MM.1S (cell line): Measurements from ENCODE around the gene SH3BP4.
"Not testable (repeated sequence)": the region's sequence is repeated elsewhere in the genome, so short reads cannot be mapped to it uniquely, and the experiment has no call there.

Experiments
- CTCF ChIP-seq: fragments of 300-600 bp; sonication (generic); IDR thresholded peaks from 2 replicates; pipeline ENCODE4 v1.5.1; 2016; ENCODE audit warnings: antibody characterized with exemption, low read length, mixed read lengths
- EZH2 ChIP-seq: fragments of 300-600 bp; sonication (generic); optimal IDR thresholded peaks from 2 replicates; pipeline ENCODE3; 2017; ENCODE audit warnings: low read depth, mild to moderate bottlenecking, antibody characterized with exemption, low read length, mixed read lengths
- EZH2phosphoT487 ChIP-seq: fragments of 300-600 bp; sonication (generic); IDR thresholded peaks from 2 replicates; pipeline ENCODE4 v1.6.1; 2018; ENCODE audit warnings: antibody characterized with exemption, low read length

- TF ChIP-seq CTCF, EZH2, EZH2phosphoT487: not testable (repeated sequence)
Measured at GRCh38 chr2:235020141-235020540, 68.3 kb downstream of the SH3BP4 start.
